HT1080 (cell line): ENCODE measurements around the gene NCOA1. TPM values are rescaled to one million over a fixed set of nuclear protein-coding genes. Genes with fewer than 3 reads are reported as not detected.
A peak's percentile ranks its signal among the peaks of the same experiment; 100 is the strongest.
"Not testable (repeated sequence)": the region's sequence is repeated elsewhere in the genome, so short reads cannot be mapped to it uniquely, and the experiment has no call there.

Experiments used
- DNase-seq: peaks from one replicate; pipeline ENCODE4 v3.0.0-alpha.2; 2015; ENCODE audit warnings: low read depth
- polyA plus RNA-seq, 2 experiments: library from polyadenylated mRNA; depleted of rRNA; stranded (reverse); fragments of >200 nt; gene quantifications; 2 replicates each; pipeline ENCODE4 v1.2.3, GENCODE V29; 2015
- total RNA-seq: library from RNA; depleted of rRNA; stranded (reverse); fragments of >200 nt; shearing (Covaris generic); gene quantifications from 2 replicates; pipeline ENCODE4 v1.2.3, GENCODE V29; 2014; rRNA removed

Gene NCOA1
- 7.5 and 10.4 TPM in 2 replicates for total RNA-seq
- 6.3 and 7.8 TPM in 2 replicates for polyA plus RNA-seq (2015; cell fraction: cytosol; rRNA removed)
- 6.7 and 8.1 TPM in 2 replicates for polyA plus RNA-seq (2015; cell fraction: nucleus; rRNA removed)

DNA sequence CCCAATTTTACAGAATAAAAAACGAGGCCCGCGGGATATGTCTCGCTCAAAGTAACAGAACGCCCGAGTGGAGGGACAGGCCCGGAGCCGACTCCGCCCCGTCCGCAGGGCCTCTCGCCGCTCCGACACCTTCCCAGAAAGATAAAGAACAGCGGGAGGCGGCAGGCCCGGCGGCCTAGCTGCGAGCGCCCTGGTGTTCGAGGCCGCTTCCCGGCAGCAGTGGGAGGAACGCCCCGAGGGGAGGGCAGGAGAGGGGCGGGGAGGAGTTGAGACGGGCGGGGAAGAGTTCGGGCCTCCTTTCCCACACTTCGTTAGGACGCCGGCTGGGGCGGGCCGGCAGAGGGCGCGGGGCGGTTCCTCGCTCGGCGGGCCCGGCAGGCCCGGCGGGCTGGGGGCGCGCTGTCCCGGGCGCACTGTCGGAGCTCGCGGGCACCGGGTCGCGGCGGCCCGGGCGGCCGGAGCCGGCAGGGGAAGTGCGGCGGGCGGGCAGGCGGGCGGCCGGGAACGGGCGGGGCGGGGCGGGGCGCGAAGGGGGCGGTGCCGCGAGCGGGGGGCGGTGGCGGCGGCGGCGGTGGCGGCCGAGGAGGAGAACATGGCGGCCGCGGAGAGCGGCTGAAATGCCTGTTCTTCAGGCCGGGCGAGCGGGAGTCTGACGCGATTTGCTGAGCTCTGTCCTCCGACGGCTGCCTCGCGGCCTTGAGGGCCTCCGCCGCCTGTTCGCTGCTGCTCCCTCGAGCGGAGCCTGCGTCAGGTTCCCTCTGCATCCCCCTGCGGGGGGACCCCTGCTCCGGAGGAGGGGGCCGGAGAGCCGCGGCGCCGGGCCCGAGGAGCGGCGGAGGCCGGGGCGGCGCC is at the start of gene NCOA1:
Gene NCOA1 (plus strand): TSS at position 565 of the 852 bp plus-strand sequence. CDS start 167,424 bp downstream, outside the sequence.
- DNase-seq = peak; percentile 79

DNA sequence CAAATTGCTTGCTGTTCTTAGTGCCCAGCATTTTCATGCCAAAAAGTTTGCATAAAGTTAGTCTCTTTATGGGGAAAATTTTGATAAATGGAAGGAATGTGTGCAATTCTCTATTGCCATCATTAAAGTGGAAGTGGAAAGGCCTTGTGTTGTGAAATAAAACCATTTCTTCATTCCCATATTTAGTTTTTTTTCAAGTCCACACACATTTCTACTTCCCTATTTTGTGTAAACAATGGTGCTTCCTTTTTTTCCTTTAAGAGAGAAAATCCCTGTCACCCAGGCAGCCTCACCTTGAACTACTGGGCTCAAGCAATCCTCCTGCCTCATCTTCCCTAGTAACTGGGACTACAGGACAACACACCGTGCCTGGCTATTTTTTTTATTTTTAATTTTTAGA is 42.3 kb upstream of the NCOA1 start:
- DNase-seq = no peak

DNA sequence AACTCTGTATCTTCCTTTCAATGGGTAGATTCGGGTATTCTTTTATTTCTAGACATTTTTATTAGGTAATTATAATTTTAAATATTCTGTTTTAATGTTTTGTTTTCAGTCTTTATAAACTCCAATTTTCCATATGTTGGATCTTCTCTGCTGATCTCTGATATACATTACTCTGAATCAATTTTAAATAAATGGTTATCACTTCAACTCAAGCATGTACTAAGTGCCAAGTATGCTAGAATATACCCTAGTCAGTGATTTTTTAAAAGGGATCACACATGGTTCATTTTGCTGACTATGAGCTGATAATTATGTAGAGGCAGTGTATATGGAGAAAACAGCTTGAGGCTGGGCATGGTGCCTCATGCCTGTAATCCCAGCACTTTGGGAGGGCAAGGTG is 41.7 kb upstream of the NCOA1 start:
- no peak for DNase-seq

DNA sequence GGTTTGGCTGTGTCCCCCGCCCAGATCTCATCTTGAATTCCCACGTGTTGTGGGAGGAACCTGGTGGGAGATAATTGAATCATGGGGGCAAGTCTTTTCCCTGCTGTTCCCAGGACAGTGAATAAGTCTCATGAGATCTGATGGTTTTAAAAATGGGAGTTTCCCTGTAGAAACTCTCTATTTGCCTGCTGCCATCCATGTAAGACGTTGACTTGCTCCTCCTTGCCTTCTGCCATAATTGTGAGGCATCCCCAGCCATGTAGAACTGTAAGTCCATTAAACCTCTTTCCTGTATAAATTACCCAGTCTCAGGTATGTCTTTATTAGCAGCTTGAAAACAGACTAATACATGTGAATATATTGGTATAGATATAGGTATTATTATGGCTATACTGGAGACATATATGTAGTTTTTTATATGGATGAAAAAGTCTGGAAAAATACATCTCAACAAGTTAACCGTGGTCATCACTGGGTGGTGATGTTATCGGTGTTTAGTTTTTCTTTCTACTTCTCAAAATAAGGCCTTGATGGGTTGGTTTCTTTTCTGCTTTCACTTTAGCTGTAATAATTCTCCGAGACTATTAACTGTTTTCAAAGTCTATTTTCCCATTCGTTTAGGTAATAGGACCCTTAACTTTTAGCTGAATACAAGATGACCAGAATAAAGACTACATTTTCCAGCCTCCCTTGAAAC is 39.1 kb upstream of the NCOA1 start:
- no peak for DNase-seq

DNA sequence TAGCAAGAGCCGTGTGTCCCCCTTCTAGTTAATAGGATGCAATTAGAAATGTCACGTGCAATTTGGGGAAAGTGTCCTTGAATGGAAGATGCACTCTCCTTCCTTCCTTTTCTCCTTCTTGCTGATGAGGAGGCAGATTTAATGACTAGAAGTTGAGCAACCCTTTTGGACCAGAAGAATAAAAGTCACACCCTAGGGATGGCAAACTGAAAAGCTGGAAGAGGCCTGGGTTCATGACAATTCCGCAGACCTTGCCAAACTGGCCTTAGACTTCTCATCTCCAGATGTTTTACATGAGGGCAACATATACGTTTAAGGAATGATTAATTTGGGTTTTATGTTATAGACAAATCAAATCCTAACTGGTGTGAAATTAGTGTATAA is 38.6 kb upstream of the NCOA1 start:
- DNase-seq = no peak

DNA sequence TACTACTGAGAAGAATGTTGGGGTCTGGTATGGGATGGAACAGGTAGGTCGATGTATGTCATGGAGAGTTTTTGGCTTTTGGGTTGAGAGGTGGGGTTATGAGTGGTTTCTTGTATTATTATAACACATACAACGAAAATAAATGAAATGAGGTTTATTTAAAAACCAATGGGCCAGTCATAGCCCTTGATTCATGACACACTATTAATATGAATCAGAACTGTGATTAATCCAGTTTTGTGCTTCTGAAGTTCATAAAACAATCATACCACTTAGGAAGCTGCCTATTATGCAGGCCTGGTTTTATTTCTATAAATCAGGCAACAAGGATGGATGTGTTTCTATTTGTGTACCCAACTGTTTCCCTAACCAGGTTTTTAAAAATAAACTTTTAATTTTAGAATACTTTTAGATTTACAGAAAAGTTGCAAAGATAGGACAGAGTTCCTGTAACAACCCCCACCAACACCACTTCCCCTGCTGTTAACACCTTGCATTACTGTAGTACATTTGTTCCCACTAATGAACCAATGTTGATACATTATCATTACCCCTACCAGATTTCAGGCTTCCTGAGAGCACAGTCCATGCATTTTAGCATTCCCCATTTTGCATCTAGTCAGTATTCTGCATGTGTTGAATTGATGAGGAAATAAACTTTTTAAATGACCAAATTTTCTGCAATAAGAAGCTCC is 37.5 kb upstream of the NCOA1 start:
- DNase-seq = no peak

DNA sequence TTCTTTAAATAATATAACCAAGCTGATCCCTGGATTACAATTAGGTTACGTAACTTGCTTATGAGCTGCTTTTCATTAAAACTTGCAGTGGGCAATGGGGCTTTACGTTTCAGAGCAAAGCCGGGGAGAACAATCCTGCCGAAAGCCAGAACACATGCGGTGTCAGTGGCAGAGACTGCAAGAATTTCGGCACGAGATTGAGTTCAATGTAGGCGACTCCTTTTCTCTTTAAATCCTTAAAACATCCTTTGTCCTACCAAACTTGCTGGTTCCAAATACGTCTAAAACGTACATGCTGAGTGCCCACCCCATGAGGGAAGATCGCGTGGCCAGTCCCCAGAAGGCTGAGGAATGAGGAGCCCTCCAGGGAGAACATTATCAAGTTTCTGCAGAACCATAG is 36.8 kb upstream of the NCOA1 start:
- no peak for DNase-seq

DNA sequence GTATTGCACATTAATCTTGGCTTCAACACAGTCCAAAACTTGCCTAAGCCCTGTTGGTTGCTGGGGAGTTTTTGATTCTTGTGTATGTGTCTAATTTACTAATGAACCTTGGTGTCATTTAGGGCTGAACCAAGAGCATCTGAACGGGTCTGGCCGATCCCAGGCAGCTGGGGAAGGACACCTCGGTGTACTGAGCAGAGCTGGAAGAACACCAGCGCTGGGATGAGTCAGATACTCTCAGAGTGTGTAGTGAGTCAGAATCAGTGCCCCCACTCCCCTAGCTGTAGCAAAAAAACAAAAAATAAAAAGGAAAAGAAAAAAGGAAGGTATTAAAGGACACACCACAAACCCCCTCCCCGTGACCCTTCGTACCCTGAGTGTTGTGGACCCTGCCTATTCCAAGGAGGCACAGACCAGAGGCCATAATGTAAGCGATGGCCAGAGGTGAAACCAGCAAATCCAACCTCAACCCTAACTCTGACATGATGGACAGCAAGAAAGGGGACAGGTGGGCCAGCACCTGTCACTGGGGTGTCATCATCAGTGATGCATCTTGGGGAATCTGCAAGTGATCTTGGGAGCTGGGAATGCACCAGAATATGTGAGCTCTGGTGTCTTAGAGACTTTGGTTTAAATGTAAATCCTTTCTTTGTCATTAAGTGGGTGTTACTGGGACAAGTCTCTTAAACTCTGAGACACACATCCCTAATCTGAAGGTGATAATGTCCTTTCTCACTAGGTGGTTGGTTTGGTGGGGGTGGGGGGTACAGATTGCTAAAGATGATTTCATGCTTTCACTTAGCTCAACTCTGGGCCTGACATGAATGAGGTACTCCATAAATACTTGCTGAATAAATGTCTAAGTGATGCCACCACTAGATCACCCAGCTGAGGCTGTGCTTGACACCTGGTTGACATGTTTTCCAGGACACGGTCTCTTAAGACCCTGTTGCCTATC is 34.2 kb upstream of the NCOA1 start:
- peak; percentile 81 for DNase-seq

DNA sequence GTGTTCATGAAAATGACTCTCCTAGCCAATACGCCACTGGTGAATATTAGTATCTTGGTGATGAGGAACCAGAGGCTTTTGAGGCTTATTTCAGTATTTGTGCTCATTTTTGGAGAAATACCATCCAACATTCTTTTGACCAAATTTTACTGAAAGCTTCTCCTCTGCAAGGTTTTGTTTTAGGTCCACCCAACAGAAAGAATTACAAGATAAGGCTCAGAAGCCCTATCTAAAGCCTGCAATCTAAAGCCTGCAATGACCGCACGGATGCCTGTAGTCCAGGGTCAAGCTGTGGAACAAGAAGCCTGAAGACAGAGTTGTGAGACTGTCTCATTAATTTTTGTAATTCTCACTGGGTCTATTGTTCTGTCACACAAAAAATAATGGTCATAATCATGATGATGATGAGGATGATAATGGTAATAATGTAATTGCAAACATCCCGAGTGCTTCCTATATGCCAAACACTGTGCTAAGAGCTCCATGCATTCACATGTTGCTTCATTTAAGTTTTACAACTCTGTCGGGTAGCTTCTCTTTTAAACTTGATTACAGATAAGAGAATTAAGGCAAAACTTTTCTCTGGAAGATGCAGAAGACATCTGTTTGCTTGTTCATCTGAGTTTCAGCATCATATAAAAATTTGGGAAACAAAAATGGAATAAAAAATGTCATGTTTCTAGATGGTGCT is 33.2 kb upstream of the NCOA1 start:
- no peak for DNase-seq

DNA sequence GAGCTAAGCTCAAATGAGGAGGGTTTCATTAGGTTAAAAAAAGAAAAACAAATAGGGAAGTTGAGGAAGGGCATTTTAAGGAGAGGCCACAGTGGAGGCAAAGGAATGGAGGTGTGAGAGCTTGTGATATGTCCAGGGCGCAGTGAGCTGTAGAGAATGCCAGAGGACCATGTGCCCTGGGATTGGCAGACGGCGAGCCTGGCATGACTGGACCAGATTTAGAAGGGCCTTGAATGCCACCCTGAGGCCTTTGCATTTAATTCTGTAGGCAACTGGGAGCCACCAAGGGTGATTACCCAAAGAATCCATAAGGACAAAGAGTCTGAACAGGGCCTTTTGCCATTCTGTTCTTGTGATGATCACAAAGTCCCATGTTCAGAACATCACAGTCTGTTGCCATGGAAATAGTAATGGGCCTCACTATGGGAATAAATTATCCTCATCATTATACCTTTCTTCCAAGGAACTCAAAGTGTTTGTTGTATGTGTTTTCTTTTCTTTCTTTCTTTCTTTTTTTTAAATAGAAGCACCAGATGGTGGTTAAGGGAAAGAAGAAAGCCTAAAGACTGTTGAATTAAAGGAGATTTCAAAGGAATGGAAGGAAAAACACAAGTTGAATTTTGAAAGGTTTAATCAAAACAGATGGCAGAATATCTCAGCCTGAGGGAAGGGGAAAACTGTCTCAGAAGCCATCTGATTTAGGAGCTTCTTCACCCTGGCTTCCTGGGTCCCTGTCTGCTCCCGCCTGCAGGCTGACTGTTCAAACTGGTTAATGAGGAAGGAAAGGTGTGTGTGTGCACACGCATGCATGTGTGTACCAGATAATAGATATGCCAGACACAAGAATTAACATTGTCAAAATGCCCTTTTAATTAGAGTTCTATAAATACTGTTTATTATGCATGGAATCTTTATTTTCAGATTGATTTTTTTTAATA is 31.6 kb upstream of the NCOA1 start:
- DNase-seq = no peak

DNA sequence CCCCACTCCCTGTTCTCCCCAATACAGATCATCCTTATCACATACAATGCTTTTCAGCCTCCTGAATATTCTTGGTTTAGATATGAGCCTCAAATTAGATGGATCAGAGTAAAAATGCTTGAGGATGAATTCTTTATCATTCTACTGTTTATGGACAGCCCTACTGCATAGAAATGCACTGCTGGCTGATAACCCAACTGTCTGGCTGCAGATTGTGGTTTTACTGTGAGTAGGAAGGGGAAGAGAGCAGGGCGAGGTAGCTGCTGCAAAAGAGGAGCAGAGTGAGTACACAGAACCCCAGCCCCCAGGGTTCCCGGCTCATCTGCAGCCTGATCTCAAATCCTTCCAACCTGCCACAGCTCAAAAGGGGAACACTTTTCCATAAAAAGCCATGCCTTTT is 29.4 kb upstream of the NCOA1 start:
- DNase-seq = no peak

DNA sequence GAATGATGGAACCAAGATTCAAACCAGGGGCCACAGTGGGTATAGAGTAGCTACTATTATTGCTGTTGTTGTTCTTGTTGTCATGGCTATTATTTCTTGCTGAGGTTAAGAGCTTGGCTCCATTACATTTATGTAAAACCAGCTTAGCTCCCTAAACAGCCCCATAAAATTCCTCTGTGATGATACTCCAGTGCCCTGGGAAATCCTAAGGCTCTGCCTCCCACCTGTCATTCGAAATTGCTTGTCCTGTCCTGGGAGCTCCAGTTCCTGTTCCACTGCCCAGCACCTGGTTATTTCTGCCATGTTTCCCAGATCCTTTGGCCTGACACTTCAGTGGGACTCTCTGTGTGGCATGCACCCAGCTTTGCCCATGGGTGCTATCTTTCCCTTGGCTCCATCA is 27.8 kb upstream of the NCOA1 start:
- no peak for DNase-seq

DNA sequence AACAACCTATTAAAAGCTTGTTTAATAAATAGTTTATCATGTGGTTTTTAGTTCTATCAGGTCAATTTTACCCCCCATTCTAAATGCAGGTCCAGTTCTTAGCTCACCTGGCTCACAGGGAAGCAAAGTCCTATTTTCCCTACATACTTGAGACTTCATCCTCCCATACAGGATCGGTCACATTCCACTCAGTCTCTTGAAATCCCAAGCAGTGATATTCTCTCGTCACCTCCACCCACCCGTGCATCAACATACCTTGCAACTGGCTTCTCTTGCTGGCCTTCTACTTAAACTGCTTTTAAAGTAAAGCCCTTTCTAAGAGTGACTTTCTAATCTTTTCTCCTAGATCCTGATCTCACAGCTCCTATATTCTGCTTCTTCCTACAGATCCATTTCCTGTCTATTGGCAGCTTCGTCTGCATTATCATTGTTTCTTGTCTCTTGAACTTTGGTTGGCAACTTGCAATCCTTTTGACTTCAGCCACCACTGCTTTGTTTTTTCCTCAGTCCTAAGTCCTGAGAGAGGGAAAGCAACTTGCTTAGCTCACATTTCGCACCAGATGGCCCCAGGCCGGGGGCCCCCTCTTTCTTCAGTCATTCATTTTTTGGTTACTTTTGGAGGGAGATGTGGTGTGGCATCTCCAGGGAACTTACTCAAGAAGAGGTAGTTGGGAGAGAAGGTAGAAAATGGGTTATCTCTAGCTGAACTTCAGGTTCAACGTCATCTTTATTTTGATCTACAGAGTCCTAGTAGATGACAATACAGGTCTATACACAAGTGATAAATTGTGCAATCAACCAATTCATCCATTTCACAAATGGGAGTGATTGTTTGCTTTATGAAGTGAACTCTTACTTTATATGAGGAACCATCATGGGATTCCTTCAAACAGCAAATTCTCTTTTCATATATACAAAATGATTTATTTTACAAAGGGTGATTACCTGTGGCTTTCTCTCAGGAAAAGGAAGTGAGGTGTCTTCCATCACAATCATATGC is 23.9 kb upstream of the NCOA1 start:
- no peak for DNase-seq

DNA sequence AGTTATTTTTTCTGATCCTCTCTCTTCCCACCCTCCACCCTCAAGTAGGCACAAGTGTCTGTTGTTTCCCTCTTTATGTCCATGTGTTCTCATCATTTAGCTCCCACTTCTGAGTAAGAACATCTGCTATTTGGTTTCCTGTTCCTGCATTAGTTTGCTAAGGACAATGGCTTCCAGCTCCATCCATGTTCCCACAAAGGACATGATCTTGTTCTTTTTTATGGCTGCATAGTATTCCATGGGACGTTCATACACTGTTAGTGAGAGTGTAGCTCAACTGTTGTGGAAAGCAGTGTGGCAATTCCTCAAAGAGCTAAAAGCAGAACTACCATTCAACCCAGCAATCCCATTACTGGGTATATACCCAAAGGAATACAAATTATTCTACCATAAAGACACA is 22.6 kb upstream of the NCOA1 start:
- DNase-seq = not testable (repeated sequence)

DNA sequence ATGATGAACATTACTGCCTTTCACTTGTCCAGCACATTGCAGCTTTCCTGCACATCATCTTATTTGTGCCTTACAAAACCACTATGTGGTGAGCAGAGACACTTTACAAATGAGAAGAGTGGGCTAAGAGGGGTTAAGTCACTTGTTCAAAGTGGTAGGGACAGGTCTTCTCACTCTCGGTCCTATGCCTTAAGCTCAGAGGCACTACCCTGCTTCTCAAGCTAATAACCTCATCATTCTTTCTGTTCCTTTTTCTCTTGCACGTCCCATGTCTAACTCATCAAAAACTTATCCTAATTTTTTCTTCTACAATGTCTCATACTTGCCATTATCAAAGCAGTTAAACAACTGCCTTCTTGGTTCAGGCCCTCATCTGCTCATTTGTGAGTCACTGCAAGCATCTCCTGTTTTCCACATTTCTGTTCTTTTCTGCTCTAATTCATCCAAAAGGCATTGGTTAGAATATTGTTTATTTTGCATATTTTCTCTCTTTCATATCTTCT is 21.9 kb upstream of the NCOA1 start:
- no peak for DNase-seq

DNA sequence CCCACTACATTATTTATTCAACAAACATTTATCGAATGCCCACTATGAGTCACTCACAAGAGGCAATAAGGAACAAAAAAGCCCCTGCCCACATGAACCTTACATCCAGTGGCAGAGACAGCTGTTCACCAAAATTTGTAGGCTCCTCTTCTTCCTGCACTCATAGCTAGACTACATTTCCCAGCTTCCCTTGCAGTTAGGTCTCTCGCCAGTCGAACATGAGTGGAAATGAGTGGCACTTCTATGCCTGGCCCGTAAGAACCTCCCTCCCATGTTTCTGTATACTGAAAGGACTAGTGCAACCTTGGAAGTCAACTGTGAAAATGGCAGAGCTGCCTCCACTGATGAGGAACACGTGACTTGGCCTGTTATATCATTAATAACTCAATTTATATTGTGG is 19.4 kb upstream of the NCOA1 start:
- no peak for DNase-seq

DNA sequence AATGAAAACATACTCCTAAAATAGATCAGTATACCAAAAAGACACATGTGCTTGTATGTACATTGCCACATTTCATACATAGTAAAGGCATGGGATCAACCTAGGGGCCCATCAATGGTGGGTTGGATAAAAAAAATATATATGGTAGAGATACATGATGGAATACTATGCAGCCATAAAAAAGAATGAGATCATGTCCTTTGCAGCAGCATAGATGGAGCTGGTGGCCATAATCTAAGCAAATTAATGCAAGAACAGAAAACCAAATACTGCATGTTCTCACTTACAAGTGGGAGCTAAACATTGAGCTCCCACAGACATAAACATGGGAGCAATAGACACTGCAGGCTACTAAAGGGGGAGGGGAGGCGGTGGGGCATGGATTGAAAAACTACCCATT is 18.6 kb upstream of the NCOA1 start:
- no peak for DNase-seq

DNA sequence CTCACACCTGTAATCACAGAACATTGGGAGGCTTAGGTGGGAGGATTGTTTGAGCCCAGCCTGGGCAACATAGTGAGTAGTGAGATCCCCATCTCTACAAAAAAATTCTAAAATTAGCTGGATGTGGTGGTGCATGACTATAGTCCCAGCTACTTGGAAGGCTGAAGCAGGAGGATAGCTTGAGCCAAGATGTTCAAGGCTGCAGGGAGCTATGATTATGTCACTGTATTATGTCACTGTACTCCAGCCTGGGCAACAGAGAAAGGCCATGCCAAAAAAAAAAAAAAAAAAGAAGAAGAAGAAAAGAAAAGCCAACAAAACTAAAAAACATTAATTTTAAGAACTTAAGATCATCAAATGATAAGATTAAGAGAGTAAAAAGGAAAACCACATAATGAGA is 17.4 kb upstream of the NCOA1 start:
- no peak for DNase-seq
